HG02938 (cell line): ENCODE measurements around the gene CFAP43.
A peak's percentile ranks its signal among the peaks of the same experiment; 100 is the strongest.

Source experiments
- ATAC-seq: cut with Tn5 transposase; IDR thresholded peaks from one replicate; pipeline ENCODE4 v1.9.1; 2021; ENCODE audit warnings: mild to moderate bottlenecking, moderate library complexity; ENCODE audit not compliant: unreplicated experiment

The CFAP43 gene

GRCh38 chr10:104231784-104232612 is at the start of gene CFAP43:
CFAP43 (minus strand) TSS chr10:104232364; CDS start chr10:104232246, 118 bp downstream.
- ATAC-seq = peak; percentile 100

GRCh38 chr10:104281694-104282093 is 49.5 kb upstream of the CFAP43 start:
- ATAC-seq = no peak

- ATAC-seq = no peak
These were observed 47.5 kb upstream of the CFAP43 start for GRCh38 chr10:104279550-104280259.

DNA sequence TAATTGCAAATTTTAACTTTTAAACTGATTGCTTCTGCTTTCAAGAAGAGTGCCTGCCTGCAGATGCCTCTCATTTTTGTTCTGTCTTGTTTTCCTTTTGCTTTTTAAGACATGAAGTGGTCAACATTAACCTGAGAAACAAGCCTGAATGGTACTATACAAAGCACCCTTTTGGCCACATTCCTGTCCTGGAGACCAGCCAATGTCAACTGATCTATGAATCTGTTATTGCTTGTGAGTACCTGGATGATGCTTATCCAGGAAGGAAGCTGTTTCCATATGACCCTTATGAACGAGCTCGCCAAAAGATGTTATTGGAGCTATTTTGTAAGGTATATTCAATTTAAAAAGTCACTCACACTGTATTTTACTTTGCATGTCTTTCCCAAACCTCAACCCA is 45.6 kb upstream of the CFAP43 start:
- no peak for ATAC-seq

DNA sequence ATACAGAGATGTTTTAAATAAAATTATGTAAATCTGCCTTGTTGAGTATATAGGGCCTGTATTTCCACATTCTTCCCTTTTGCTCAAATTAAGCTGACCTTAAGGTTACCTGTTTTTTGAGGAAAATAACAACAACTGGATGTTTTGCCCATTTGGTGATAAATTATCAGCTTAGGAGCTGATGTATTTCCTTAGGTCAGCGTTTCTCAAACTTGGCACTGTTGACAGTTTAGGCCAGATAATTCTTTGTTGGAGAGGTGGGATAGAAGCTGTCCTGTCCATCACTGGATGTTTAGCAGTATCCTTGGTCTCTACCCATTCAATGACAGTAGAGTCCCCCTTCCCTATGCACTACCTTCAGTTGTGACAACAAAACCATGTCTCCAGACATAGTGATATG is 44.0 kb upstream of the CFAP43 start:
- no peak for ATAC-seq

- ATAC-seq = peak; percentile 64
These were observed 42.9 kb upstream of the CFAP43 start for GRCh38 chr10:104274762-104275721.

DNA sequence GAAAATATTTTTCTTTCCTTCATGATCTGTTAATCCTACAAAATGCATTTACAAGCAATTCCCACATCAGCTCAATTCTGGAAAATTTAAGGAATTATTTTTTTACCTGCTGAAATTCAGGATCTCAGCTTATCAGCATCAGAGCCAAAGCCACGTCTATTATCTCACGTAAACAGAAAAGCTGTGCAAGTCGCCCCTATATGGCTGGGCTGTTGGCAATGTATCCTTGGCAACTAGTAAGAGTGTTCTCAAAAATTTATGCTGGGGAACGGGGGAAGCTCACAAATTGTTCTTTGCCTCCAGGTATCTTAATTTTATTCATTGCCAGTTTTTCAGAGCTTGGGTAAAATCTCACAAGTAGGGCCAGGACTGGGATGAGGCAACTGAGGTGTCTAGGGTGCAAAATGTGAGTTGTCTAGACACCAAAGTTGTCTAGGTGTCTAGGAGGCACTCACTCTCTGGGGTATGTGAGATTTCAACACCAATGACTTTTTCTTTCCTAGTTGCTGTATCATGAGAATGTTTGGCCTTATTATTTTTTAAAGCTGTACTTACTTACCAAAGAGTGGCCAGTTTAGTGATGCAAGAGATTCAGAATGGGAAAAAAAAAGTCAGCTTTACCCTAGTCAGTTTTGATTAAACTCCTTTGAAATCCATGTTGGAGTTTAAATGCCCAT is 41.9 kb upstream of the CFAP43 start:
- no peak for ATAC-seq

GRCh38 chr10:104273286-104273685 is 41.1 kb upstream of the CFAP43 start:
- ATAC-seq = no peak

DNA sequence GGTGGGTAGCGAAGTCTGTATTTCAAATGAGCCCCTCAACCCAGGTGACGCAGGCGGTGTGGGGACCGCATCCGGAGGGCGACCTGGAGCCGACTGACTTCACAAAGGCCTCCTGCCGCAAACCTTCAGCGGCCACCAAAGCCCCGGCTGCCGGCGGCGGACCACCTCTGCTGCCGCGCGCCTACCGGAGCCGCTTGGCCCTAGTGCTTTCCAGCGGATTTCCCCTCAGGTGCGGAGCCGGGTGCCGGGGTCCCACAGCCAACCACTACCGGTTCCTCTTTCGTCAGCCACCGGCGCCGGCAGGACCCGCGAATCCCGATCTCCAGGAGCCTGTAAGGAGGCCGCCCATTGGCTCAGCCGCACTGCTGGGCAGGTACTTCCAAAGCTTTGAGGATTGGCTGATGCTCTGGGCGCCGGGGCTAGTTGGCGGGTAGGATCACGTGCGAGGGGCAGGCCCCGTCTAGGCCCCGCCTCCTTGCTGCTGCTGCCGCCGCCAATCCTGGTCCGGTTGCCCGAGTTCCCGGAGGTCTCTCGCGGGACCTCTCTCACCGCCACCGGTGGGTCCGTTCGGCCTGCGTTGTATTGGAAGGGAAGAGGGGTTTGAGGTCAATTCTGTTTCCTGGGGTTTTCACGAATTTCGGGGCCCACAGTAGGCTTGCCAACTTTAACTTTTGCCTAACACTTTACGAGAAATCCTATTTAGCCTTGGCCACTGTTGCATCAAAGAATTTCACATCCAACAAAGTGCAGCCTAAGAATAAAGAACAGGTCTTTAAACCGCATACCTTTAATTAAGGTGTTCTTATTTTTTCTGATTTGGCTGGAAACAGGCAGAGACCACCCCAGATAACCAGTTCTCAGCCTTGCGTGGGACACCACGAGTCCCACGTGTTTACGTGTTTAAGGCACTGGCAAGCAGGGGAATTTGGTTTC is 36.8 kb upstream of the CFAP43 start, which contains the start of gene GSTO2:
Gene GSTO2, plus strand, starts transcription at position 472 of the 933 bp plus-strand sequence. CDS start 5,732 bp downstream, outside the sequence.
- peak; percentile 97 for ATAC-seq

GRCh38 chr10:104268405-104268712 is 36.2 kb upstream of the CFAP43 start:
- ATAC-seq = no peak

DNA sequence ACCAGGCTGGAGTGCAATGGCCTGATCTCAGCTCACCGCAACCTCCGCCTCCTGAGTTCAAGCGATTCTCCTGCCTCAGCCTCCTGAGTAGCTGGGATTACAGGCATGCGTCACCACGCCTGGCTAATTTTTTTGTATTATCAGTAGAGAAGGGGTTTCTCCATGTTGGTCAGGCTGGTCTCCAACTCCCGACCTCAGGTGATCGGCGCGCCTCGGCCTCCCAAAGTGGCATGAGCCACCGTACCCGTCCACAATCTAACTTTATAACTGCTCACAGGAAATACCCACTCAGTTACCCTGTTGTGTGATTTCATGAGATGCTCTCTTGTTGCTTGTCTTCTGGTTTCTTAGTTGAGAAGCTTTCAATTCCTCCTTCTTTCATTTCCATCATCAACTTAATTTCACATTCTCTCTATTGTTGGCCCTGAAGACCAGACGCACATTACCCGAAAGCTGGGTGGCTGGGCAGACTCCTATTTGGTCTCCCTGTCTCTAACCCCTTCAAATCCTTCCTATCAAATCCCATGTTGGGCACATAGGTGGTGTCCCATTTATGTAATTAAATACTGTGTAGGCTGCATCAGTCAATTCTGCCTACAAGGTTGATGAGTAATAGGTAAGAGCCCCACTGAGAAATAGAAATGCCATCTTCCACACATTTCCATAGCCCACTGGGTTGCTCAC is 35.7 kb upstream of the CFAP43 start:
- no peak for ATAC-seq

DNA sequence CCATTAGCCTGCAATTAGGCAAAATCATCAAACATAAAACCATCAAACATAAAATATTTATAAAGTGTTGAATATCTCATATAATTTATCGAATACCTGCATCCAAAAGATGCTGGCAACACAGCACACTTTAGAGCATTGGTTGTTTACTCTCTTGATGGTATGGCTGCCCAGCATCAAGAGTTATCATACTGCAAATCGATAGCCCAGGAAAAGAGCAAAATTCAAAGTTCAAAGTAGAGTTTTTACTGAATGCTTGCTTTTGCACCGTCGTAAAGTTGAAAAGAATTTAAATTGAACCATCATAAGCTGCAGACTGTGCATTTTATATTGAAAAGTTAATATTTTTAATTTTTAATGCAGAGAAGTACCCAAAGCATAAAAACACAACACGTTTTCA is 32.6 kb upstream of the CFAP43 start:
- no peak for ATAC-seq

DNA sequence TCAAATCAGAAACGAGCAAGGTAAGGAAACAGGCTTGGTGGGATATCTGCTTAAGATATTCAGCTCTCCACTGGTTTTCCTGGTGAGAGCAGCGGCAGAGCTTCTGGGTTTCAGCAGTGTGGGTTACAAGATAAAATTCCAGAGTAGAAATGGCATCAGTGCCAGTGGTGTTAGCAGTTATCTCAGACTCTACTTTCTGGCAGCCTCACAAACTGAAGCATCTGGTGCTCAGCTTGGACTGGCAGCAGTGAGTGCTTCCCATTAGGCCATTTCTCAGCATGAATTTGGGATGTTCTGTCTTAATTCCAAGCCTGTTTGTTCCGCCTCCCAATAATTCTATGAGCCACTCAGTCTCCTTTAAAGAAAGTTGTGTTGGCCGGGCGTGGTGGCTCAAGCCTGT is 29.9 kb upstream of the CFAP43 start:
- no peak for ATAC-seq

DNA sequence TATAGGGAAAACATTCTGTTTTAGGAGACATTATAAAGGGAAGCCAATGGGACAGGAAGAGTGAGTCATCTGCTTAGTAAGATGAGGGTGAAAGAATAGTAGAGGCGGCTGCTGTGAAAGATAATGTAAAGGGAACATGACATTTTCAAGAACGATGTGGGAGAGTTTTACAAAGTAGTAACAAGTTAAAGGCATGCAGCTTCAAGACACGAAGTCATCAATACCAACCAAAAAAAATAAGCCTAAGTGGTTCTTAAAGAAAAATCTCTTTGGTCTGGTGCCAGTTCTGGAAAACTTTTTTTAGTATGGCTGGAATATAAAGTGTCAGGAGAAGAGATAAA is 28.6 kb upstream of the CFAP43 start:
- no peak for ATAC-seq

DNA sequence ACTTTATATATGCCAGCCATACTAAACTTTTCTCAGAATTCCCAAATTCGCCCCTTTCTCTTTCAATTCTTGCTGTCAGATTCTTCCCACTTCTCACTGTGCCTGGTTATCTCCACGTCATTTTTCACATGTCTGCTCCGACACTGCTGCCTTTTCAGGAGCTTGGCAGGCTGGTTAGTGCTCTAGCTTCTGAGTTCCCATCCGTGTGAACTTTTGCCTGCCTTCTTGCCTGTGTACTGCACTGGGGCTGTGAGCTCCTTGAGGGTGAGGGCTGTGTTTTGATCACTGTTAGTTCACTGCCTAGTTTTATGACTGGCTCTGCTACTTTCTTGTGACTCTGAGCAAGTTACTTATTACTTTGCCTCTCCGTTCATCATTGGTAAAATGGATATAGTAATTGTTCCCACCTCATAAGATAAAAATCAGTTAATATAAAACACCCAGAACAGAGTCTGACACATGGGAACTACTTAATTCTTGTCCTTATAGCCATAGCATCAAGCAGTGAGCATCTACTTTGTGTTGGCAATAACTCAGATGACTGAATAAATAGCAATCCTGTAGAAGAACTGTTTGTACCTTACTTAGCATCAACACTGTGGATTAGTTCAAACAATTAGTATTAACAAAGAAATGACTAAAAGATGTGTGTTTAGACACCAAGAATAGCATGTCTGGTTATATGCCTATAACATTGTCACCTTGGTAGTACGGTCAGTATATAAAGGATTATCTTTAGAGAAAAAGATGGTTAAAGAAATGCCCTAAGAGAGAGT is 28.0 kb upstream of the CFAP43 start:
- ATAC-seq = no peak

GRCh38 chr10:104259456-104259855 is 27.3 kb upstream of the CFAP43 start:
- ATAC-seq = no peak

DNA sequence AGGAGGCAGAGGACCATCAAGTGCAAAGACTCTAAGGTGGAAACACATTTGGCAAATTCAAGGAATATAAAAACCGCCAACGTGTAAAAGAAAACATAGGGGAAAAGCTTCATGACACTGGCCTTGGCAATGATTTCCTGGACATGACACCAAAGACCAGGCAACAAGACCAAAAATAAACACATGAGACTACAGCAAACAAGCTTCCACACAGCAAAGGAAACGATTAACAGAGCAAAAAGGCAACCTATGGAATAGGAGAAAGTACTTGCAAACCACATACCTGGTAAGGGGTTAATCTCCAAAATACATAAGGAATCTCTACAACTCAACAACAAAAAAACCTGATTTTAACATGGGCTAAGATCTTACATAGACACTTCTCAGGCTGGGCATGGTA is 26.0 kb upstream of the CFAP43 start:
- ATAC-seq = no peak

- no peak for ATAC-seq
These were observed 25.1 kb upstream of the CFAP43 start for GRCh38 chr10:104257235-104257634.
